OCI-LY1 (cell line): ENCODE results near the gene C6orf52.

Experiments used
- H2AFZ ChIP-seq: fragments of 200-600 bp; sonication (generic), shearing (Covaris generic); 2 replicates; pipeline ENCODE4 v1.6.0; 2014; ENCODE audit warnings: antibody characterized with exemption, mild to moderate bottlenecking, low read length
- H3F3A ChIP-seq: fragments of 200-600 bp; sonication (generic), shearing (Covaris generic); 2 replicates; pipeline ENCODE4 v1.6.0; 2014; ENCODE audit warnings: mild to moderate bottlenecking, antibody characterized with exemption, low read length, moderate library complexity; ENCODE audit not compliant: insufficient read depth
- H3K27ac ChIP-seq: fragments of 200-600 bp; sonication (generic); 2 replicates; pipeline ENCODE4 v1.5.1; 2014; ENCODE audit warnings: low read length, mixed run types, mild to moderate bottlenecking, low read depth; ENCODE audit not compliant: poor library complexity, severe bottlenecking
- H3K27me3 ChIP-seq: fragments of 200-600 bp; sonication (generic); 2 replicates; pipeline ENCODE4 v1.6.0; 2014; ENCODE audit warnings: antibody characterized with exemption, mild to moderate bottlenecking, low read length, moderate library complexity; ENCODE audit not compliant: insufficient read depth
- H3K36me3 ChIP-seq: fragments of 200-600 bp; sonication (generic); 2 replicates; pipeline ENCODE4 v1.6.1; 2014; ENCODE audit warnings: mild to moderate bottlenecking, antibody characterized with exemption, low read length, moderate library complexity, mixed read lengths; ENCODE audit not compliant: insufficient read depth
- H3K4me1 ChIP-seq: fragments of 200-600 bp; sonication (generic); 2 replicates; pipeline ENCODE4 v1.5.1; 2014; ENCODE audit warnings: mild to moderate bottlenecking, low read length, moderate library complexity; ENCODE audit not compliant: insufficient read depth, severe bottlenecking
- H3K4me2 ChIP-seq: fragments of 200-600 bp; sonication (generic), shearing (Covaris generic); 2 replicates; pipeline ENCODE4 v1.6.1; 2014; ENCODE audit warnings: low read length
- H3K4me3 ChIP-seq: fragments of 200-600 bp; sonication (generic); 2 replicates; pipeline ENCODE4 v1.5.1; 2014; ENCODE audit warnings: low read length, low read depth, mild to moderate bottlenecking, mixed read lengths; ENCODE audit not compliant: poor library complexity, severe bottlenecking
- H3K79me2 ChIP-seq: fragments of 200-600 bp; shearing (Covaris generic); 2 replicates; pipeline ENCODE4 v1.6.1; 2016; ENCODE audit warnings: mixed run types, low read length, mixed read lengths; ENCODE audit not compliant: insufficient read depth
- H3K9ac ChIP-seq: fragments of 200-600 bp; sonication (generic), shearing (Covaris generic); 2 replicates; pipeline ENCODE4 v1.6.1; 2014; ENCODE audit warnings: mild to moderate bottlenecking, low read length, mixed read lengths
- H3K9me2 ChIP-seq: fragments of 200-600 bp; sonication (generic), shearing (Covaris generic); 2 replicates; pipeline ENCODE4 v1.6.1; 2014; ENCODE audit warnings: low read depth, mild to moderate bottlenecking, low read length, mixed read lengths
- H3K9me3 ChIP-seq: fragments of 200-600 bp; shearing (Covaris generic); 2 replicates; pipeline ENCODE4 v1.6.1; 2014; ENCODE audit warnings: low read length, mixed read lengths
- H4K20me1 ChIP-seq: fragments of 200-600 bp; sonication (generic), shearing (Covaris generic); 2 replicates; pipeline ENCODE4 v1.6.0; 2016; ENCODE audit warnings: mild to moderate bottlenecking, low read length; ENCODE audit not compliant: insufficient read depth
- CTCF ChIP-seq: fragments of 200-600 bp; sonication (generic), shearing (Covaris generic); IDR thresholded peaks from 2 replicates; pipeline ENCODE4 v1.5.1; 2017; ENCODE audit warnings: mild to moderate bottlenecking, antibody characterized with exemption, low read length, moderate library complexity, mixed read lengths
- EZH2 ChIP-seq: fragments of 200-600 bp; sonication (generic), shearing (Covaris generic); IDR thresholded peaks from 2 replicates; pipeline ENCODE4 v1.8.0; 2017; ENCODE audit warnings: borderline replicate concordance, mixed run types, mild to moderate bottlenecking, antibody characterized with exemption, low read length, moderate library complexity, mixed read lengths

Gene C6orf52

GRCh38 chr6:10740061-10740460 is 45.6 kb upstream of the C6orf52 start:
- Histone ChIP-seq H2AFZ (no peak overlapping the region), H3K36me3 (no peaks in the 10 kb centered on the region), H3K9me2 (no peaks in the 10 kb centered on the region), H3K79me2 (no peaks in the 10 kb centered on the region), H3K27ac (no peak overlapping the region), H3K4me2 (no peak overlapping the region), H3F3A (no peaks in the 10 kb centered on the region), H3K9me3 (no peaks in the 10 kb centered on the region), H3K4me1 (peaks cover 2% of the 10 kb centered on the region), H3K4me3 (no peak overlapping the region), H3K9ac (no peak overlapping the region), H3K27me3 (no peaks in the 10 kb centered on the region), H4K20me1 (no peaks in the 10 kb centered on the region)
- TF ChIP-seq EZH2: no peak
- no peak for TF ChIP-seq CTCF

- no peak for TF ChIP-seq CTCF
- TF ChIP-seq EZH2: no peak
- no peak overlapping the region for H3K27ac ChIP-seq
- H3K4me2 ChIP-seq: no peak overlapping the region
- H3K9me2 ChIP-seq: no peaks in the 10 kb centered on the region
- no peaks in the 10 kb centered on the region for H3K4me1 ChIP-seq
- H3K36me3 ChIP-seq: peaks cover 10% of the 10 kb centered on the region
- H3K9me3 ChIP-seq: no peaks in the 10 kb centered on the region
- H2AFZ ChIP-seq: no peak overlapping the region
- no peaks in the 10 kb centered on the region for H4K20me1 ChIP-seq
- H3K27me3 ChIP-seq: no peaks in the 10 kb centered on the region
- no peaks in the 10 kb centered on the region for H3K79me2 ChIP-seq
- no peak overlapping the region for H3K4me3 ChIP-seq
- H3F3A ChIP-seq: no peaks in the 10 kb centered on the region
- no peak overlapping the region for H3K9ac ChIP-seq
These were observed 42.3 kb upstream of the C6orf52 start for GRCh38 chr6:10736731-10737130.

DNA sequence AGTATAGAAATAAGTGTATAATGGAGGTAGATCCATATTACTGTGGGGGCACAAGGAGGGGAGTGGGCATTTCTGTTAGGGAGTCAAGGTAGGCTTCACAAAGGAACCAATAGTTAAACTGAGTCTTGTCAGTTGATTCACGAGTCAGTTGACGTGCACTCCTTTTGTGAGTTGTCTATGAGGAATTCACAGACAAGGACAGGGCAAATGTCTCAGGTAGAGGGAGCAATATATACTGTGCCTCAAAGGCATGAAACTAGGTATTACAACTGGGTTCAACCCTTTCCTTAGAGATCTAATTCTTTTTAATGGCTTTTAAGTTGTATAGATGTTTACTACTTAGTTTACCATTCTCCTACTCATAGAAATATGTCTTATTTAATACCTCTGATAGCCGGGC is 39.4 kb upstream of the C6orf52 start:
- TF ChIP-seq CTCF (no peak), EZH2 (no peak)
- no peak overlapping the region for H3K4me3 ChIP-seq

More for the DNA sequence above, 39.4 kb upstream of the C6orf52 start:
- Histone ChIP-seq H3K27me3 (no peaks in the 10 kb centered on the region), H4K20me1 (no peaks in the 10 kb centered on the region), H3K4me1 (no peaks in the 10 kb centered on the region), H3K79me2 (no peaks in the 10 kb centered on the region), H3K9me2 (no peaks in the 10 kb centered on the region), H3K4me2 (no peak overlapping the region), H2AFZ (no peak overlapping the region), H3K9ac (no peak overlapping the region), H3F3A (no peaks in the 10 kb centered on the region), H3K27ac (no peak overlapping the region), H3K36me3 (peaks cover 30% of the 10 kb centered on the region), H3K9me3 (no peaks in the 10 kb centered on the region)
